Sigmoid colon (tissue), 4 donors: ENCODE measurements around the gene FCN3.

Experiments used
- EP300 ChIP-seq, 4 donors: sonication (generic); formaldehyde crosslinking; IDR thresholded peaks; one replicate each; pipeline ENCODE4 v1.6.1; 2017; ENCODE audit warnings: antibody characterized with exemption in 4 of 4
- TF ChIP-seq, protein P1 (sequence below), 4 experiments: fragments of 450-650 bp in 3 of 4; fragments of 200-600 bp in 1 of 4; IDR thresholded peaks; one replicate each; pipeline ENCODE4 v1.5.1; 2016 to 2019; ENCODE audit warnings: antibody characterized with exemption in 4 of 4, mild to moderate bottlenecking in 3 of 4, moderate library complexity in 2 of 4

DNA sequence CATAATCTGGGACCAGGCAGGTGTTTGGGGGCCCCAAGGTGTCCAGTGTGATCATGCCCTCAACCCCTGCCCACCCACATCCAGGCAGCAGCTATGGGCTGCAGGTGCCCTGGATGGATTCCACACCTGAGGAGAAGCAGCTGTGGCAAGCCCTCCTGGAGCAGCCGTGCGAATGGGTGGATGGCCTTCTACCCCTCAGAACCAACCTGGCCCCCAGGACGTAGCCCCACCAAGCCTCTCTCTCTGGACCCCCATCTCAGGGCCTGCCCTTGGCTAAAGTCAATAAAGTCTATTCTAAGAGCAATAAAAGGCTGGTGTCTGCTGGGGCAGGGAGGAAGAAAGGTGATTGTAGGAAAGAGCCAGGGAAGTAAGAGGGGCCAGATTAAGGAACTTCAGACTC, 21.0 kb downstream of the FCN3 start:
- no peak for TF ChIP-seq EP300 (IDR thresholded peaks at IDR 0.05)
- TF ChIP-seq, protein P1, sequence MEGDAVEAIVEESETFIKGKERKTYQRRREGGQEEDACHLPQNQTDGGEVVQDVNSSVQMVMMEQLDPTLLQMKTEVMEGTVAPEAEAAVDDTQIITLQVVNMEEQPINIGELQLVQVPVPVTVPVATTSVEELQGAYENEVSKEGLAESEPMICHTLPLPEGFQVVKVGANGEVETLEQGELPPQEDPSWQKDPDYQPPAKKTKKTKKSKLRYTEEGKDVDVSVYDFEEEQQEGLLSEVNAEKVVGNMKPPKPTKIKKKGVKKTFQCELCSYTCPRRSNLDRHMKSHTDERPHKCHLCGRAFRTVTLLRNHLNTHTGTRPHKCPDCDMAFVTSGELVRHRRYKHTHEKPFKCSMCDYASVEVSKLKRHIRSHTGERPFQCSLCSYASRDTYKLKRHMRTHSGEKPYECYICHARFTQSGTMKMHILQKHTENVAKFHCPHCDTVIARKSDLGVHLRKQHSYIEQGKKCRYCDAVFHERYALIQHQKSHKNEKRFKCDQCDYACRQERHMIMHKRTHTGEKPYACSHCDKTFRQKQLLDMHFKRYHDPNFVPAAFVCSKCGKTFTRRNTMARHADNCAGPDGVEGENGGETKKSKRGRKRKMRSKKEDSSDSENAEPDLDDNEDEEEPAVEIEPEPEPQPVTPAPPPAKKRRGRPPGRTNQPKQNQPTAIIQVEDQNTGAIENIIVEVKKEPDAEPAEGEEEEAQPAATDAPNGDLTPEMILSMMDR (IDR thresholded peaks at IDR 0.05): no peak
